Measurements from ENCODE around the gene IL6R.

The IL6R gene

GRCh38 chr1:154453574-154454352 is 48.6 kb downstream of the IL6R start:
- DNase-seq: no peak

GRCh38 chr1:154454386-154455120 is 49.4 kb downstream of the IL6R start:
- DNase-seq: no peak

- no peak for DNase-seq
These were observed 51.5 kb downstream of the IL6R start for GRCh38 chr1:154456631-154457030.

GRCh38 chr1:154459080-154459479 is 53.9 kb downstream of the IL6R start:
- no peak for DNase-seq

GRCh38 chr1:154460695-154461260 is 55.6 kb downstream of the IL6R start:
- no peak for DNase-seq

GRCh38 chr1:154463512-154463990 is 58.4 kb downstream of the IL6R start:
- DNase-seq: peak; percentile 53

- no peak for DNase-seq
These were observed 60.6 kb downstream of the IL6R start for GRCh38 chr1:154465621-154466195.

- no peak for DNase-seq
These were observed 61.1 kb downstream of the IL6R start for GRCh38 chr1:154466206-154466605.

GRCh38 chr1:154466921-154467417 is 61.8 kb downstream of the IL6R start:
- DNase-seq: no peak

GRCh38 chr1:154467434-154468102 is 62.4 kb downstream of the IL6R start:
- no peak for DNase-seq

- DNase-seq: no peak
These were observed 63.5 kb downstream of the IL6R start for GRCh38 chr1:154468535-154469250.

GRCh38 chr1:154469844-154470560 is 64.9 kb downstream of the IL6R start:
- no peak for DNase-seq

- no peak for DNase-seq
These were observed 66.2 kb downstream of the IL6R start for GRCh38 chr1:154471304-154471703.

GRCh38 chr1:154474802-154475201 is 69.7 kb downstream of the IL6R start:
- DNase-seq: no peak

- DNase-seq: no peak
These were observed 71.6 kb downstream of the IL6R start for GRCh38 chr1:154476791-154477190.

GRCh38 chr1:154478013-154478412 is 72.9 kb downstream of the IL6R start:
- DNase-seq: no peak

GRCh38 chr1:154478639-154479038 is 73.5 kb downstream of the IL6R start:
- no peak for DNase-seq

GRCh38 chr1:154479764-154480421 is 74.8 kb downstream of the IL6R start:
- DNase-seq: peak; percentile 54

GRCh38 chr1:154481053-154481452 is 75.9 kb downstream of the IL6R start:
- DNase-seq: no peak

GRCh38 chr1:154483941-154484803 is 79.0 kb downstream of the IL6R start:
- no peak for DNase-seq

Measured in effector CD4-positive, alpha-beta T cell (primary cell).